GM21529 (cell line): ENCODE measurements around the gene MYH7.

Experiments
- ATAC-seq: cut with Tn5 transposase; IDR thresholded peaks from one replicate; pipeline ENCODE4 v1.9.1; 2021; ENCODE audit not compliant: unreplicated experiment

Gene MYH7

DNA sequence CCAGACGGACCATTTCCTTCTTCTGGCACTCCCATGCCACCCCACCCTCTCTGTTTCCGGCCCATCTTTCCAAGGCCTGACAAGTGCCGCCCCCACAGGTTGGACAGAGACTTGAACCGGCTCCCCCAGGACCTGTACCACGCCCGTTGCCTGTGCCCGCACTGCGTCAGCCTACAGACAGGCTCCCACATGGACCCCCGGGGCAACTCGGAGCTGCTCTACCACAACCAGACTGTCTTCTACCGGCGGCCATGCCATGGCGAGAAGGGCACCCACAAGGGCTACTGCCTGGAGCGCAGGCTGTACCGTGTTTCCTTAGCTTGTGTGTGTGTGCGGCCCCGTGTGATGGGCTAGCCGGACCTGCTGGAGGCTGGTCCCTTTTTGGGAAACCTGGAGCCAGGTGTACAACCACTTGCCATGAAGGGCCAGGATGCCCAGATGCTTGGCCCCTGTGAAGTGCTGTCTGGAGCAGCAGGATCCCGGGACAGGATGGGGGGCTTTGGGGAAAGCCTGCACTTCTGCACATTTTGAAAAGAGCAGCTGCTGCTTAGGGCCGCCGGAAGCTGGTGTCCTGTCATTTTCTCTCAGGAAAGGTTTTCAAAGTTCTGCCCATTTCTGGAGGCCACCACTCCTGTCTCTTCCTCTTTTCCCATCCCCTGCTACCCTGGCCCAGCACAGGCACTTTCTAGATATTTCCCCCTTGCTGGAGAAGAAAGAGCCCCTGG lies 59.8 kb downstream of the MYH7 start:
- no peak for ATAC-seq

DNA sequence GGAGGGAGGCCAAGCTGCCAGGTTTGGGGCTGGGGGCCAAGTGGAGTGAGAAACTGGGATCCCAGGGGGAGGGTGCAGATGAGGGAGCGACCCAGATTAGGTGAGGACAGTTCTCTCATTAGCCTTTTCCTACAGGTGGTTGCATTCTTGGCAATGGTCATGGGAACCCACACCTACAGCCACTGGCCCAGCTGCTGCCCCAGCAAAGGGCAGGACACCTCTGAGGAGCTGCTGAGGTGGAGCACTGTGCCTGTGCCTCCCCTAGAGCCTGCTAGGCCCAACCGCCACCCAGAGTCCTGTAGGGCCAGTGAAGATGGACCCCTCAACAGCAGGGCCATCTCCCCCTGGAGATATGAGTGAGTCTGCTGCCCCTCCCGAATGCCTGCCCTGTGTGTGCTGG lies 62.4 kb downstream of the MYH7 start:
- ATAC-seq, result no peak

DNA sequence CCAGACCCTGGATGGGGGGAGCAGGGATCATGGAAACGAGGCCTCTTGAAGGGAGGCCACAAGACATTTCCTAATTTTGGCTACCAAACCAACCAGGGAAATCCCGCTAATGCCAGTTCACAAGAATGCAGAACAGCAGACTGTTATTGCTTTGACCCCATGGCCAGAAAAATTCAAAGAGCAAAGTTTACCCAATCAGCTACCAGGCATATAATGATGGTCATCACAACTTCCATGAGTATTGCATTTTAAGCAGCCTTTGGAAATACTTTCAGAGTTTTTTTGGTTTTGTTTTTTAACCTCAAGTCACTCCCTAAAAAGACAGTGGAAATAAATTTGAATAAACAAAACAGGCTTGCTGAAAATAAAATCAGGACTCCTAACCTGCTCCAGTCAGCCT lies 63.0 kb downstream of the MYH7 start, which contains the start of gene IL25:
IL25 (plus strand) TSS at position 301 of the 400 bp plus-strand sequence.
- no peak for ATAC-seq

DNA sequence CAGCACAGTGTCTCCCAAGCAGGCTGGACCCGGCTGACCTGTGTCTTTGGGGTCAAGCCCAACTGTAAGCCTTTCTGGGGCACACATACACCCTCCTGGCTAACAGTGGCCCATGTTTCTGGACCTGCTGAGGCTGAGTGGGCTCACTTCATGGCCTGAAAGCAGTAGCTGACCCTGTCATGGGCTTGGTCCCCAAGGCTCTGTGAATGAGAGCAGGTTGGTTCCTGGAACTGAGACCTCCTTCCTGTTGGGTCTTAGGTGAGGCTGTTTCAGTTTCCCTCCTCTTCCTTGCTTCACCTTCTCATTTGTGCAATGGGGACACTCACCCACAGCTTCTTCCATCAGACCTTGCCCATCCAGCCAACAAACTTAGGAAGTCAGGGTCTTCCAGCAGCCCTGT lies 63.6 kb downstream of the MYH7 start:
- ATAC-seq, result no peak

DNA sequence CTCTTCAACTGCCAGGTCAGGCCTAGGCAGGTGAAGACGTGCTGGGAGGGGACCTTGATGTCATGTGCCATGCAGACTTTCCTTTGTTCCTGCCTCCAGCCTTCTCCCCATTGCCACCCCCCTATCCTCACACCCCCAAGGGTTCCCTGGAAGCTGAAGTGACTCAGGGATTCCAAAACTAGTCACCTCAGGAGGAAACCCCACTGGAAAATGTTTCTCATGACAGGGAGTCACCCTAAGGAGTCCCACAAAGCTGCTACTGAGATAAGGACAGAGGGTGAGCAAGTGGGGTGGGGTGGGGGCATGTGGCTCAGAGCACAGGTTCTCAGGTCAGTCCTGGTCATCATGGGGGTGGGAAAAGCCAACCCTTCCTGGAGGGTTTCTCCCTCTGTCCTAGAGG lies 65.2 kb downstream of the MYH7 start:
- no peak for ATAC-seq

DNA sequence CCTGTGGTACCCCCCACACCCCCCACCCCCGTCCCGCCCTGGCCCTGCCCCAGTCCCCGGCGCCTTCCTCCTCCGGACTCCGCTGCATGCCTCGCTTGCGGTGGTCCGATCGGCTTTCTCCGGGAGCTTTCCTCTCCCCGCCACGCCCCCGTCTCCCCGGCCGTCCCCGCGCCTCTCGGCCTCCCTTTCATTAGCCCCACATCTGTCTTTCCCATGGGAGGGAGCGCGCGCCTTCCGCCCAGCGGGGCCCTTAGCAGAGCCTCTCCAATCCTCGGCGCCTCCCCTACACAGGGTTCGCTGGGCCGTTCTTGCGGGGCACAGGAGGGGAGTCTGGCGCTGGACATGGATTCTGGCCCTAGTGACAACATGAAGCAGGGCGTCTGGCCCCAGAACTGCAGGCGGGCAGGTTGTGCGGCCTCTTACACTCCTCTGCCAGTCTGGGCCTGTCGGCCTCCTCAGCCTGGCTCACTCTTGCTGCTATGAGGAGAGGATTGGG lies 69.0 kb downstream of the MYH7 start:
- no peak for ATAC-seq

DNA sequence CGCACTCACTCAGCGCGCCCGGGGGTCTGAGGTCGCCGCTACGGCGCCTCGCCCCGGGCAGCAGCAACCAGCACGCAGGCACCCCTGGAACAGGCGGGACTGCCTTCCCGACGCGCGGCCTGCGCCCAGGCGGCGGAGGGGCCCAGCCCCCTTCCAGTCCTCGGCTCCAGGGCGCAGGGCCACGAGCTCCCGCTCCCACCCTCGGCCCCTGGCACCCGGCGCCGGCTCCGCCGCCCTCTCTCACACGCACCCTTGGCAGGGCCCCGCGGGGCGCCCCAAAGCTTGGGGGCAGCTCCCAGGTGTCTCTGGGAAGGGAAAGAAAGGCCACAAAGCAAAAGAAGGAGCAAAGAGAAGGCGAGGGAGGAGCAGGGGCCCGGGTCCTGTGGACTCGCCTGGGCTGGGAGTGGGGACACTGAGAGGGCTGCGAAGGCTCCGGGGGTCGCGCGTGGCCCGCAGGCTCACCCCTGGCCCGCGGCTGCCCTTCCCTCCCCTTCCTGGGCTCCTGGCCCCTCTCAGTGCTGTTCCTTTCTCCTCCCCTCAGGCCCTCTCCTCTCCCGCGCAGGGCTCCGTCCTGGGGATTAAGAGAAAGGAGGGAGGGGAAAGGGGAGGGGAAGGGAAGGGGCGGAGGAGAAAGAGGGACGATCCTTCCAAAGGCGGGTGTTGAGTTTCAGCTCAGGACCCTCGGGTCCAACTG lies 69.6 kb downstream of the MYH7 start:
- ATAC-seq, result no peak

DNA sequence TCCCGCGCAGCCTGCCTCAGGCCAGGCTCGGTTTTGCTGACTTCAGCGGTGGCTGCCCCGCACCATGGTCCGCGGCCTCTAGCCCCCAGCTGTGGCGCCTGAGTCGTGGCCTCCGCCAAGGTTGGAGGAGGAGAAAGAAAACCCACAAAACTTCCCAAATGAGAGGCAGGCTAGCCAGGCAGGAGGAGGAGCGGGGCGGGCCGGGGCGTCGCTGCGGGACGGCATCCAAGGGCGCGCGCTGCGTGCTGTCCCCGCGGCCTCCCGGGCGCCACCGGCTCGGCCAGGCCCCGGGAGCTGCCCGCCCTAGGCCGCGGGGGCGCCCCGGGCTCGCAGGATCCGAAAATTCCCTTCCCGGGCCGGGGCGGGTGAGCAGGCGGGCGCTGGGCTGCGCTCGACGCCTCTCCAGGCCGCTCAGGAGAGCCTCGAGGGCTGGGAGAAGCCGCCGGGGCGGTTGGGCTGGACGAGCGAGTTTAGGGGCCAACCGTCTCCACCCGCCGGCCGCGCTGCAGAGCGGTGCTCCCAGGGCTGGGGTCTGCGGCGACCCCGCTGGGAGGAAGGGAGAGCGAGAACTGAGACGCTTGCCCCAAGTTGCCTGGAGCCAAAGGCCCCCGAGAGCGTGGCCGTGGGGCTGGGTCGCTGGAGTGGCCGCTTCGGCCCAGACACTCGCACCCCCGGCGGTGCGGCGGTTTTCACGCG lies 70.3 kb downstream of the MYH7 start, which contains the start of gene EFS:
EFS (minus strand) TSS at position 137 of the 696 bp plus-strand sequence. CDS start 147 bp downstream, outside the sequence.
- no peak for ATAC-seq

DNA sequence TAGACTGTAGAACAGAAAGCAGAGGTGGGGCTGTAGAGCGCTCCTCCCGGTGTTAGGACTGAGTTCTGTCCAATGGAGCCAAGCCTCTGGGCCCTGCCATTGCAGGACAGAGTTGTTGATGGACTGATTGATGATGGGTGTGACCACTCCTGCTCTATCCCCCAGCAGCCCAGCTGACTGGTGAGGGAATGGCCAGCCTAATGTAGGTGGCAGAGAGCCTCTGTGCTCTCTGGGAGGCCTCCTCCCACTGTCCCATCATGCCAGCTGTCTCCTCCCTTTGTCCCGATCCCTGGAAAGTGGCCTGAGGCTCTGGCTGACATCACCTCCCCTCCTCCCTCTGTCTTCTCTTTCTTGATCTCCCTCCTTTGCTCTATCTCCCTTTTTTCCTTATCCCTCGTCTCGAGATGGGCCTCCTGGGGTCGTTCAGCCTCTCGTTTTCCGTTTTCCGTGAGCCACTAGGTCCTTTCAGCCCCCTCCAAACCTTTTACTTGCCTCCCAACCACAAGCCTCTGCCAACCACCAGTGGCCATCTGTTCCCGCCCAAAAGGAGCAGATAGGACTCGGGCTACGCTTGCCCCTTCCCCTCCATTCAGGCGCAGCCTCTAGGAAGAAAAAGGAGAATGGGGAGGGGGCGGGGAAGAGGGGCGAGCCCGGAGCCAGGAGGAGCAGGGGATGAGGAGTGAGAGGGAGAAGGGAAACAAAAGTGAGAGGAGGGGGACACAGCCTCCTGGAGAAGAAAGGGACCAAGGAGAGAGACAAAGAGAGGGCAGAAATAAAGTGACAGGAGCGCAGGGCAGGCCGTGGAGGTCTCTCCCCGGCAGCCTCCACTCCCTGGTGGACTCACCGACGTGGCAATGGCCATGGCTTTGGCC lies 71.1 kb downstream of the MYH7 start:
- ATAC-seq, result no peak
